NCI-H1048 (cell line): ENCODE data around the gene RPL15.
"Not testable (repeated sequence)": the region's sequence is repeated elsewhere in the genome, so short reads cannot be mapped to it uniquely, and the experiment has no call there.

Experiments
- DNase-seq: peaks from one replicate; lab custom pipeline; 2025; lab: John Stamatoyannopoulos, UW

Gene RPL15

GRCh38 chr3:23889950-23890349, 27.0 kb upstream of the RPL15 start:
- DNase-seq: no peak

- DNase-seq: no peak
Measured at GRCh38 chr3:23894254-23895061, 22.5 kb upstream of the RPL15 start.

GRCh38 chr3:23895181-23895580, 21.8 kb upstream of the RPL15 start:
- no peak for DNase-seq

- DNase-seq: no peak
Measured at GRCh38 chr3:23900744-23901143, 16.2 kb upstream of the RPL15 start.

DNA sequence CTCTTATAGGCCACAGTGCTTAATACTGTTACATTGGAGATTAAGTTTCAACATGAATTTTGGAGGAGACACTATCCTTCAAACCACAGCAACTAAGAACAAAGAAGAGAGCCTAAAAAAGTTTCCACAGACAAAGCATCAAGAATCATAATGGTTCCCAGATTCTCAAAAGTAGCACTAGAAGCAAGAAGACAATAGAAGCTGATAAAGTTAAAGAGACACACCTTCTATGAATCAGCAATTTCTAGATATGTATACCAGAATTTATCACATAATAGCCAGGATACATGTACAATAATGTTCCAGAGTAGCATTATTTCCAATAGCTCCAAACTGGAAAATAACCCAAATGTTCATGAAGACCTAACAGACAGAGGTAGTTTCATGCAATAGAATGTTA, 12.4 kb upstream of the RPL15 start:
- DNase-seq: no peak

DNA sequence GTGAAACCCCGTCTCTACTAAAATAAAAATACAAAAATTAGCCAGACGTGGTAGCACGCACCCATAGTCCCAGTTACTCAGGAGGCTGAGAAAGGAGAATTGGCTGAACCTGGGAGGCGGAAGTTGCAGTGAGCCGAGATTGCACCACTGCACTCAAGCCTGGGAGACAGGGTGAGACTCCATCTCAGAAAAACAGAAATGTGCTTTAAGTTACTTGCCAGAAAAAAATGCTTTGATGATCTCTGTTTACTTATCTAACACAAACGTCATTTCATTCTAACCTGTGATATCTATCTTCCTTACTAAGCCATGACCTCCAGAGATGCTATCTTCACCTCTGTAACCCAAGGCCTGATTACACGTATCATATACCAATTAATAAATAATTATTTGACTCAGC, 7.6 kb upstream of the RPL15 start:
- no peak for DNase-seq

DNA sequence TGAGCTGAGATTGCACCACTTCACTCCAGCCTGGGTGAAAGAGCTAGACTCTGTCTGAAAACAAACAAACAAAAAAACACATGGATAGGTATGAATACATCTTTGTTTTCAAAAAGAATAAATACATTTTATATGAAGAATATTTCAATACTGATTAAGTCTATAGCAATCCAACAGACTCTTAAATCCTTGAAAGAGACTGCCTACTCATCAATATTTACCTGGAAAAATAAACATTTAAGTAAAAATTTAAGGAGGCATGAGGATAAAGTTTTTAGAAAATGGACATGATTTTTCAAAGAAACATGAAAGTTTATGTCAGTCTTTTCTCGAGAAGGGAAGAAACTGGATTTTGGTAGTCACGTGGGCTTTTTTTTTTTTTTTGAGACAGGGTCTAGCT, 5.5 kb upstream of the RPL15 start:
- DNase-seq: no peak

GRCh38 chr3:23912335-23912734, 4.6 kb upstream of the RPL15 start:
- DNase-seq: not testable (repeated sequence)

GRCh38 chr3:23913182-23913581, 3.8 kb upstream of the RPL15 start:
- no peak for DNase-seq

- DNase-seq: no peak
Measured at GRCh38 chr3:23913873-23914743, 2.8 kb upstream of the RPL15 start.

- DNase-seq: no peak
Measured at GRCh38 chr3:23915537-23916108, 1.3 kb upstream of the RPL15 start.

GRCh38 chr3:23916152-23916885, 613 bp upstream of the RPL15 start:
- DNase-seq: no peak

- DNase-seq: not testable (repeated sequence)
Measured at GRCh38 chr3:23917679-23918303, 859 bp downstream of the RPL15 start.

DNA sequence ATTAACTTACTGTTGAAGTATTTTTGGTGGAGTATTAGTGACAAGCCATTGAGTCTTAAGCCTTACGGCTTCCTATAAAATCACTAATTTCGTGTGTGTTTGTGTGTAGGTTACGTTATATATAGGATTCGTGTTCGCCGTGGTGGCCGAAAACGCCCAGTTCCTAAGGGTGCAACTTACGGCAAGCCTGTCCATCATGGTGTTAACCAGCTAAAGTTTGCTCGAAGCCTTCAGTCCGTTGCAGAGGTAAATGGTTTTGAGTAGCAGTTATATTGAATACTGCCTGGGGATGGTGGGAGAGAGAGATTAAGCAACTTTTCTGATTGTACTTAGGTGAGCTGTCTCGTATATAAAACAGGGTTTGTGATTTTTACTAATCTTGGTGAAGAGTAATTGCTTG, 1.4 kb downstream of the RPL15 start:
- not testable (repeated sequence) for DNase-seq

GRCh38 chr3:23919628-23920027, 2.7 kb downstream of the RPL15 start:
- no peak for DNase-seq

- DNase-seq: no peak
Measured at GRCh38 chr3:23920151-23920655, 3.3 kb downstream of the RPL15 start.

DNA sequence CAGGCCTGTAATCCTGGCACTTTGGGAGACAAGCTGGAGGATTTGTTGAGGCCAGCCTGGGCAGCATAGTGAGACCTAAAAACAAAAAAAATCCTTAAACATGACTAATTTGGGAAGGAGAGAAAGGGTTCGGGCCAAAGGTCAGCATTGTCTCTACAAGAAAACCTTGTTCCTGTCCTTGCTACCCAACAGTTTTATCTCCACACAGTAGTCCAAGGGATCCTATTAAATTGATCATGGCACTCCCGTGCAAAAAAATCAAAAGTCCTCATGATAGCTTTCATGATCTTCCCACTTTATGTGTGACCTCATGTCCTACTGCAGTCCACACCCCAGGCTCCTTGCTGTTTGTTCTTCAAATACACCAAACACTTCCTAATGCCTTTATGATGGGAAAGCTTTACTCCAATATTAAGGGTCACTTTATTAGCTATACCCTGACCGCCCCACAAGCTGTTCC, 4.2 kb downstream of the RPL15 start:
- DNase-seq: no peak

- DNase-seq: no peak
Measured at GRCh38 chr3:23923786-23924185, 6.9 kb downstream of the RPL15 start.

GRCh38 chr3:23926246-23926645, 9.3 kb downstream of the RPL15 start:
- DNase-seq: no peak

- no peak for DNase-seq
Measured at GRCh38 chr3:23926736-23927135, 9.8 kb downstream of the RPL15 start.

DNA sequence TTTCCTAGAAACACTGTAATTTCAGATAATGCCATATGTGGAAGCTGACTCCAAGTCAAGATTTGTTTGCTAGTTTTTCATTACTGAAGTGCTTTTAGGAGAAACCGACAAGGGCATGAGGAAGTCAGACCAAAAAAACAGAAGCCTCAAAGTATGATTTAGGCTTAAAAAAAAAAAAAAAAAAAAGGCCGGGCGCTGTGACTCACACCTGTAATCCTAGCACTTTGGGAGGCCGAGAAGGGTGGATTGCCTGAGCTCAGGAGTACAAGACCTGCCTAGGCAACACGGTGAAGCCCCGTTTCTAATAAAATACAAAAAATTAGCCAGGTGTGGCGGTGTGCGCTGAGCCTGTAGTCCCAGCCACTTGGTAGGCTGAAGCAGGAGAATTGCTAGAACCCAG, 11.6 kb downstream of the RPL15 start:
- no peak for DNase-seq
